ENCODE data around the gene KCNK7.

GRCh38 chr11:65634440-65634839 is 38.8 kb upstream of the KCNK7 start:
- TF ChIP-seq CTCF (conservative IDR thresholded peaks at IDR 0.05 in 1 of 2, IDR thresholded peaks at IDR 0.05 in 1 of 2; ENCODE audit: extremely low read depth in 1 of 2, insufficient read depth in 1 of 2, low read depth in 1 of 2, low read length in 2 of 2): no peak
- TF ChIP-seq EZH2 (IDR thresholded peaks at IDR 0.05; ENCODE audit: borderline replicate concordance, low read length): no peak

Measured in mammary epithelial cell (primary cell).